ENCODE results near the gene TRAF1. TPM values are rescaled to one million over a fixed set of nuclear protein-coding genes. Genes with fewer than 3 reads are reported as not detected.
A peak's percentile ranks its signal among the peaks of the same experiment; 100 is the strongest.

TRAF1 gene
- total RNA-seq, 1 experiment from 2014 or later, result 4.7 TPM

DNA sequence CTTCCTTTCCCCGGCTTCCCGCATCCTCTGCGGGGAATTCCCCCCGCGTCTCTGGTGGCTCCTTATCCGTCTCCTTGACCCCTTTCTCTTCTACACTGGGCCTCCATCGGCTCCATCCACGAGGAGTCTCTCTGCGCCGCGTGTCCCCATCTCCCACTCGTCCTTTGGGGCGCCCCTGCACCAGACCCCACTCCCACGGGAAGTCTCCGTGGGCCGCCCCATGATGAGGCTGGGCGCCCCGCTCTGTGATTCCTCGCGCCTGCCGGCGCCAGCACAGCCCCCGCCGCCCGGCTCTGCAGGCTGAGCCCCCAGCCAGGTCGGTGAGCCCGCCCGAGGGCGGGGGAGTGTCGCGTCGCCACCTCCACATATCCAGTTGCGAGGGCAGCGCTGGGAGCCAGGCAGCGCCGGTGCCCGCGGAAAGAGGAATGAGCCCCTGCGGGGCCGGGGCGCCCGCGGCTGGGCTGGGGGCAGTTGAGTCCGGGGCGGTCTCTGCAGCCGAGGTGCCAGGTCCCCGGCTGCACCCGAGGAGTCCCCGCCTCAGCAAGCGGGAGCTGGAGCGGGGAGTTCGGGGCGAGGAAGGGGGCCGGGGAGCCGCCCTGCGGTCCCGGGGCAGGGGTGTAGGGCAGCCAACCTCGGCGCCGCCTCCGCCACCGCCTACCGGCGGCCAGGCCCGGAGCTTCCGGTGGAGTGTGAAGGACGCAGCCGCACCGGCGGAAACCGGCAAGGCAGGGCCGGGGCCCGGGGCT, 2.1 kb upstream of the TRAF1 start:
- H3K4me1 ChIP-seq (ENCODE audit: control insufficient read depth, insufficient read depth, low read length), result peaks cover 11% of the 10 kb centered on the region; the same call in 1 of the 2 replicates
- H3K36me3 ChIP-seq (ENCODE audit: control insufficient read depth, insufficient read depth, low read length), result no peaks in the 10 kb centered on the region
- H3K9me3 ChIP-seq (ENCODE audit: control insufficient read depth, insufficient read depth, low read depth, low read length), result no peaks in the 10 kb centered on the region
- H3K4me3 ChIP-seq (ENCODE audit: low read depth in 2 of 2, low read length in 2 of 2), result peak overlapping the region; percentile 55 to 59
- H3K27ac ChIP-seq (ENCODE audit: low read length), result peak overlapping the region; percentile 79
- ChIA-PET POLR2A (no interaction called here), CTCF (no interaction called here)
- no TSS peak for BruUV-seq (replicated peaks)
- no peak for DNase-seq (ENCODE audit: low read depth, low spot score)
- TF ChIP-seq TCF7L2 (IDR thresholded peaks at IDR 0.05; ENCODE audit: low read depth, low read length) (no peak), CTCF (IDR thresholded peaks at IDR 0.05) (no peak), SIN3A (IDR thresholded peaks at IDR 0.05; ENCODE audit: borderline replicate concordance, insufficient read depth, low read depth, low read length) (0 out of 2 replicates have a peak, but pooled peaks have one; percentile 43), POLR2AphosphoS5 (IDR thresholded peaks at IDR 0.05; ENCODE audit: low read depth, low read length) (peak; percentile 49), REST (IDR thresholded peaks at IDR 0.05; ENCODE audit: insufficient read depth in 1 of 2, low read depth in 2 of 2, low read length in 1 of 2) (no peak)
- in situ Hi-C loops (cut with HindIII; ENCODE audit: low pct_unique_long_range_greater_than_20kb, low sequenced_read_pairs) (no loop called here), intact Hi-C loops (cut with micrococcal nuclease; ENCODE audit: unreplicated experiment) (loop anchor here (5.0 kb wide), 1 partner anchor 51 kb away; the partner anchor contains the start of gene PHF19)
- H3K27me3 ChIP-seq (ENCODE audit: control insufficient read depth, insufficient read depth, low read length), result no peaks in the 10 kb centered on the region
- peak; percentile 89 for ATAC-seq

- H3K9me3 ChIP-seq (ENCODE audit: control insufficient read depth, insufficient read depth, low read depth, low read length), result no peaks in the 10 kb centered on the region
- no peak for ATAC-seq
- intact Hi-C loops (cut with micrococcal nuclease; ENCODE audit: unreplicated experiment) (loop anchor here (5.0 kb wide), 1 partner anchor 51 kb away; the partner anchor contains the start of gene PHF19), in situ Hi-C loops (cut with HindIII; ENCODE audit: low pct_unique_long_range_greater_than_20kb, low sequenced_read_pairs) (no loop called here)
- no peaks in the 10 kb centered on the region for H3K36me3 ChIP-seq (ENCODE audit: control insufficient read depth, insufficient read depth, low read length)
- TF ChIP-seq POLR2AphosphoS5 (IDR thresholded peaks at IDR 0.05; ENCODE audit: low read depth, low read length) (no peak), SIN3A (IDR thresholded peaks at IDR 0.05; ENCODE audit: borderline replicate concordance, insufficient read depth, low read depth, low read length) (no peak), REST (IDR thresholded peaks at IDR 0.05; ENCODE audit: insufficient read depth in 1 of 2, low read depth in 2 of 2, low read length in 1 of 2) (no peak), TCF7L2 (IDR thresholded peaks at IDR 0.05; ENCODE audit: low read depth, low read length) (no peak), CTCF (IDR thresholded peaks at IDR 0.05) (no peak)
- BruUV-seq (replicated peaks), result no TSS peak
- ChIA-PET CTCF (no interaction called here), POLR2A (no interaction called here)
- no peak for DNase-seq (ENCODE audit: low read depth, low spot score)
- H3K4me3 ChIP-seq (ENCODE audit: low read depth in 2 of 2, low read length in 2 of 2), result peak overlapping the region; percentile 55 to 59
- H3K4me1 ChIP-seq (ENCODE audit: control insufficient read depth, insufficient read depth, low read length), result peaks cover 11% of the 10 kb centered on the region; the same call in 1 of the 2 replicates
- H3K27me3 ChIP-seq (ENCODE audit: control insufficient read depth, insufficient read depth, low read length), result no peaks in the 10 kb centered on the region
- H3K27ac ChIP-seq (ENCODE audit: low read length), result peak overlapping the region; percentile 79
These were observed 1.5 kb upstream of the TRAF1 start for GRCh38 chr9:120928015-120928482.

Data from Panc1 (cell line).